Fibroblast of lung (primary cell): ENCODE results near the gene FBXO39. TPM values are rescaled to one million over a fixed set of nuclear protein-coding genes. Genes with fewer than 3 reads are reported as not detected.

Source experiments
- DNase-seq, 2 donors: peaks; one replicate each; pipeline versions ENCODE4 v3.0.0 to v3.0.0-alpha.2; 2010; ENCODE audit warnings: low read depth in 2 of 2
- H2AFZ ChIP-seq: 2 replicates; pipeline ENCODE4 v1.5.1; 2012; ENCODE audit warnings: low read length, control low read depth, inconsistent platforms
- H3K27ac ChIP-seq: 2 replicates; pipeline ENCODE4 v1.5.1; 2011; ENCODE audit warnings: low read length, control low read depth; ENCODE audit not compliant: insufficient read depth
- H3K27me3 ChIP-seq: 2 replicates; pipeline ENCODE4 v1.5.1; 2011; ENCODE audit warnings: mild to moderate bottlenecking, low read length; ENCODE audit not compliant: control insufficient read depth, insufficient read depth
- H3K36me3 ChIP-seq: 2 replicates; pipeline ENCODE4 v1.5.1; 2011; ENCODE audit warnings: low read length; ENCODE audit not compliant: control insufficient read depth, insufficient read depth
- H3K4me1 ChIP-seq: 2 replicates; pipeline ENCODE4 v1.5.1; 2011; ENCODE audit warnings: low read length; ENCODE audit not compliant: control insufficient read depth, insufficient read depth; ENCODE audit errors: extremely low read depth
- H3K4me2 ChIP-seq: 2 replicates; pipeline ENCODE4 v1.5.1; 2011; ENCODE audit warnings: low read length, control low read depth; ENCODE audit not compliant: insufficient read depth; ENCODE audit errors: extremely low read depth
- H3K4me3 ChIP-seq, 4 experiments: fragments of 200-600 bp in 1 of 4; sonication (generic) in 1 of 4; replicated peaks in 1 of 4; 2 replicates each; pipeline ENCODE4 v1.5.1; 2011 to 2016; ENCODE audit warnings: low read length in 4 of 4, low read depth in 3 of 4, mild to moderate bottlenecking in 3 of 4, control low read depth in 2 of 4, inconsistent platforms in 1 of 4, mixed read lengths in 1 of 4; ENCODE audit not compliant: insufficient read depth in 1 of 4; ENCODE audit errors: control extremely low read depth in 1 of 4
- H3K79me2 ChIP-seq: 2 replicates; pipeline ENCODE4 v1.5.1; 2012; ENCODE audit warnings: mild to moderate bottlenecking, low read length, inconsistent platforms; ENCODE audit not compliant: control insufficient read depth, insufficient read depth
- H3K9ac ChIP-seq: 2 replicates; pipeline ENCODE4 v1.5.1; 2011; ENCODE audit warnings: mild to moderate bottlenecking, low read length, control low read depth; ENCODE audit not compliant: insufficient read depth
- H3K9me3 ChIP-seq: 2 replicates; pipeline ENCODE4 v1.5.1; 2012; ENCODE audit warnings: low read depth, low read length; ENCODE audit not compliant: control insufficient read depth, insufficient read depth
- H4K20me1 ChIP-seq: 2 replicates; pipeline ENCODE4 v1.5.1; 2011; ENCODE audit warnings: low read length; ENCODE audit not compliant: control insufficient read depth, insufficient read depth; ENCODE audit errors: extremely low read depth
- CTCF ChIP-seq, 2 donors: IDR thresholded peaks in 1 of 2; conservative IDR thresholded peaks in 1 of 2; 1 replicate in 1 of 2; 2 replicates in 1 of 2; pipeline ENCODE4 v1.5.1; 2011 to 2012; ENCODE audit warnings: low read length in 2 of 2, control low read depth in 1 of 2, inconsistent platforms in 1 of 2, low read depth in 1 of 2, mild to moderate bottlenecking in 1 of 2
- EZH2 ChIP-seq: IDR thresholded peaks from 2 replicates; pipeline ENCODE4 v1.5.1; 2012; ENCODE audit warnings: low read length, control low read depth, mild to moderate bottlenecking; ENCODE audit errors: missing control alignments
- polyA plus RNA-seq, 2 donors: library from polyadenylated mRNA; depleted of rRNA in 1 of 2; stranded (reverse) in 1 of 2; unstranded in 1 of 2; fragments of >200 nt; gene quantifications; 2 replicates each; pipeline ENCODE4 v1.2.1, GENCODE V29; 2011 to 2012; ENCODE audit warnings: missing spikeins in 1 of 2
- total RNA-seq: library from RNA; depleted of rRNA; stranded (reverse); fragments of >200 nt; gene quantifications from 2 replicates; pipeline ENCODE4 v1.2.1, GENCODE V29; 2014

Gene FBXO39
- total and polyA plus RNA-seq, 2 donors (not counting 1 experiment from before 2014, with no cell fraction given): 0.10 to 0.66 TPM

DNA sequence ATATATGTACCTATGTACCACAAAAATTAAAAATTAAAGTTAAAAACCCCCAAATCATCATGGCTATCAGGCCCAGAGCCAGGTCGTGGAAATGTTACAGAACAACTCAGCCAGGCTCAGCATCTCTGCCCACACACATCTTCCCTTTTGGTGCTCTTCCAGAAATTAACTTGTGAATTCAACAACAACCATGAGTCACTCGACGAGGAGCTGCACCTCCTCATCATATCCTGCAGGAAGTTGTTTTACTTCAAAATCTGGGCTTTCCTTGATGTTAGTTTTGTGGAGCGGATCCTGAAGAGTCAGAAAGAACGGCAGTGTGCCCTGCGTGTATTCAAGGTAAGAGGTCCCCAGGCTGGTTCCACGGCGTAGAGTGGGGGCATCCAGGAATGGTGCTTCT, 10.6 kb downstream of the FBXO39 start:
- H3K27me3 ChIP-seq: no peaks in the 10 kb centered on the region
- H3K9ac ChIP-seq: no peak overlapping the region
- no peaks in the 10 kb centered on the region for H3K79me2 ChIP-seq
- no peak overlapping the region for H2AFZ ChIP-seq
- TF ChIP-seq EZH2 (no peak), CTCF (conservative IDR thresholded peaks at IDR 0.05 in 1 of 2, IDR thresholded peaks at IDR 0.05 in 1 of 2; ENCODE audit: low read depth in 1 of 2, low read length in 2 of 2) (no peak)
- H3K4me3 ChIP-seq: peak overlapping the region in 1 of 4 experiments; percentile 11
- H3K27ac ChIP-seq: no peak overlapping the region
- H3K4me2 ChIP-seq: peak overlapping the region; percentile 11
- peak; percentile 28 to 84 for DNase-seq
- H3K4me1 ChIP-seq: no peaks in the 10 kb centered on the region
- H4K20me1 ChIP-seq: no peaks in the 10 kb centered on the region
- no peaks in the 10 kb centered on the region for H3K36me3 ChIP-seq
- H3K9me3 ChIP-seq: no peaks in the 10 kb centered on the region

DNA sequence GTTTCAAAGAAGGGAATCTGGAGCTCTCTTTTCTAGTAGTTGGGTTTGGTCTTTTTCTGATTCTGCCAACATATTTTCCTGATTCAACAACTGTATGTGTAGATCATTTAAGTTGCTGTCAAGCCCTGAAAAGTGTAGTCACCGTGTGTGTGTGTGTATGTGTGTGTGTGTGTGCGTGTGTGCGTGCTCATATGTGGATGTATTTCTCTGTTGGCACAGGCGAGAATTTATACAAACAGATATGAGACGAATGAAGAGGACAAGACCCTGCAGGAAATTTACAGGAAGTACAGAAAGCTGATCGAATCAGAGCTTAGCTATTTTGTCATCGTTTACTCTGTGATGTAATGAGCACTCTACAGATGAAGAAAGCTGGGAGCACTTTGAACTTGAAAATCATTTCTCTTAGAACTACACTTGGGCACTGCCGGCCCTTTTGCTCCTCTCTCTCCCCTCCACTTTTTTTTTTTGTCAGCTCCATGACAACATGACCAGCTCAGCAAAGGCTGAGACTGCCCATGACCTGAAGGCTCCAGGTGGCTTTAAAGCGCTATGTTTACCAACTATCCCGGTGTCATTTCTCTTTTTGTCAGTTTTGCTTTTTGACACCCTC, 11.2 kb downstream of the FBXO39 start:
- H3K36me3 ChIP-seq: no peaks in the 10 kb centered on the region
- peak in 1 of 2 donors; percentile 9 for DNase-seq
- no peak overlapping the region for H3K27ac ChIP-seq
- H3K27me3 ChIP-seq: no peaks in the 10 kb centered on the region
- H4K20me1 ChIP-seq: no peaks in the 10 kb centered on the region
- no peaks in the 10 kb centered on the region for H3K9me3 ChIP-seq
- H3K4me1 ChIP-seq: no peaks in the 10 kb centered on the region
- peak overlapping the region; percentile 11 for H3K4me2 ChIP-seq
- peak overlapping the region in 1 of 4 experiments; percentile 11 for H3K4me3 ChIP-seq
- no peak for TF ChIP-seq CTCF (conservative IDR thresholded peaks at IDR 0.05 in 1 of 2, IDR thresholded peaks at IDR 0.05 in 1 of 2; ENCODE audit: low read depth in 1 of 2, low read length in 2 of 2)
- TF ChIP-seq EZH2: no peak
- no peaks in the 10 kb centered on the region for H3K79me2 ChIP-seq
- no peak overlapping the region for H3K9ac ChIP-seq
- no peak overlapping the region for H2AFZ ChIP-seq

GRCh38 chr17:6789146-6789545, 13.1 kb downstream of the FBXO39 start:
- Histone ChIP-seq H3K9me3 (no peaks in the 10 kb centered on the region), H3K4me1 (no peaks in the 10 kb centered on the region), H3K9ac (no peak overlapping the region), H2AFZ (no peak overlapping the region), H4K20me1 (no peaks in the 10 kb centered on the region), H3K27ac (no peak overlapping the region), H3K27me3 (no peaks in the 10 kb centered on the region), H3K36me3 (no peaks in the 10 kb centered on the region), H3K4me2 (no peak overlapping the region), H3K4me3 (no peak overlapping the region), H3K79me2 (no peaks in the 10 kb centered on the region)
- DNase-seq: no peak
- TF ChIP-seq CTCF (conservative IDR thresholded peaks at IDR 0.05 in 1 of 2, IDR thresholded peaks at IDR 0.05 in 1 of 2; ENCODE audit: low read depth in 1 of 2, low read length in 2 of 2) (no peak), EZH2 (no peak)
